Small intestine (tissue), 7 donors: Measurements from ENCODE around the gene OTOGL. TPM values are rescaled to one million over a fixed set of nuclear protein-coding genes. Genes with fewer than 3 reads are reported as not detected.
A peak's percentile ranks its signal among the peaks of the same experiment; 100 is the strongest.
"Not testable (repeated sequence)": the region's sequence is repeated elsewhere in the genome, so short reads cannot be mapped to it uniquely, and the experiment has no call there.

Experiments used
- DNase-seq, 2 donors: peaks; one replicate each; pipeline versions ENCODE4 v3.0.0 to v3.0.0-alpha.2; 2013
- FAIRE-seq: peaks from 2 replicates; lab custom pipeline; 2012; peaks lifted over from hg19 to GRCh38; lab: Jason Lieb, UNC
- H3K27ac ChIP-seq, 3 donors: one replicate each; pipeline ENCODE4 v1.5.1; 2013; ENCODE audit warnings: low read length in 2 of 3, mild to moderate bottlenecking in 2 of 3, control low read depth in 1 of 3, inconsistent platforms in 1 of 3, low read depth in 1 of 3, moderate library complexity in 1 of 3
- H3K27me3 ChIP-seq, 3 donors: one replicate each; pipeline ENCODE4 v1.6.1; 2013; ENCODE audit warnings: low read length in 3 of 3, inconsistent platforms in 1 of 3; ENCODE audit not compliant: control insufficient read depth in 3 of 3, insufficient read depth in 3 of 3
- H3K36me3 ChIP-seq, 3 donors: one replicate each; pipeline ENCODE4 v1.6.1; 2013; ENCODE audit warnings: low read length in 3 of 3, inconsistent platforms in 1 of 3, low read depth in 1 of 3, mild to moderate bottlenecking in 1 of 3, moderate library complexity in 1 of 3; ENCODE audit not compliant: control insufficient read depth in 3 of 3, insufficient read depth in 2 of 3
- H3K4me1 ChIP-seq, 3 donors: one replicate each; pipeline ENCODE4 v1.6.1; 2013; ENCODE audit warnings: low read length in 2 of 3, inconsistent platforms in 1 of 3, low read depth in 1 of 3, mild to moderate bottlenecking in 1 of 3, moderate library complexity in 1 of 3; ENCODE audit not compliant: control insufficient read depth in 3 of 3, insufficient read depth in 2 of 3
- H3K4me3 ChIP-seq, 3 donors: one replicate each; pipeline ENCODE4 v1.5.1; 2013; ENCODE audit warnings: low read length in 3 of 3, control low read depth in 1 of 3, inconsistent platforms in 1 of 3, low read depth in 1 of 3, mild to moderate bottlenecking in 1 of 3, moderate library complexity in 1 of 3
- H3K9me3 ChIP-seq, 2 donors: one replicate each; pipeline ENCODE4 v1.6.1; 2013; ENCODE audit warnings: low read depth in 1 of 2, low read length in 1 of 2; ENCODE audit not compliant: control insufficient read depth in 2 of 2, insufficient read depth in 1 of 2
- WGBS, 3 donors: extraction: QIAGEN DNeasy Blood & Tissue Kit; methylation state at CpG; one replicate each; pipeline ENCODE4 v1.1.7; 2013; 5-methylcytosine and 5-hydroxymethylcytosine counted together
- polyA plus RNA-seq, 4 donors: library from polyadenylated mRNA; stranded (reverse) in 3 of 4; unstranded in 1 of 4; fragments of 200-250 nt in 3 of 4; fragments of 120-200 nt in 1 of 4; gene quantifications; one replicate each; pipeline versions ENCODE4 v1.2.1 to v1.2.3, GENCODE V29; 2013
- donor health status: healthy with polysubstance abuse.
- donor health status: control.
- donor health status: control.
- donor health status: Bipolar disorder and iron deficiency.
- donor health status: healthy.

OTOGL gene
- polyA plus RNA-seq, 4 donors = 0.09 to 0.44 TPM; not detected in 2

- WGBS, 3 donors = 21 to 50% (median 32%) methylated on average over 1 of the region's 1 CpG
- DNase-seq = no peak
Measured at GRCh38 chr12:80242321-80242720, 143.0 kb downstream of the OTOGL start.

DNA sequence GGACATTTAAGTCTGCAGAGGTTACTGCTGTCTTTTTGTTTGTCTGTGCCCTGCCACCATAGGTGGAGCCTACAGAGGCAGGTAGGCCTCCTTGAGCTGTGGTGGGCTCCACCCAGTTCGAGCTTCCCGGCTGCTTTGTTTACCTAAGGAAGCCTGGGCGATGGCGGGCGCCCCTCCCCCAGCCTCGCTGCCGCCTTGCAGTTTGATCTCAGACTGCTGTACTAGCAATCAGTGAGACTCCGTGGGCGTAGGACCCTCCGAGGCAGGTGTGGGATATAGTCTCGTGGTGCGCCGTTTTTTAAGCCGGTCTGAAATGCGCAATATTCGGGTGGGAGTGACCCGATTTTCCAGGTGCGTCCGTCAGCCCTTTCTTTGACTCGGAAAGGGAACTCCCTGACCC, 150.2 kb downstream of the OTOGL start:
- not testable (repeated sequence) for H3K36me3 ChIP-seq, H3K27me3 ChIP-seq, H3K4me1 ChIP-seq, H3K9me3 ChIP-seq, DNase-seq, H3K27ac ChIP-seq, H3K4me3 ChIP-seq, FAIRE-seq
- 58 to 70% (median 62%) methylated on average over 15 to 20 of the region's 20 CpGs for WGBS, 3 donors

More at GRCh38 chr12:80242321-80242720, 143.0 kb downstream of the OTOGL start:
- Histone ChIP-seq H3K36me3 (no peaks in the 10 kb centered on the region), H3K4me3 (no peak overlapping the region), H3K27ac (no peak overlapping the region), H3K9me3 (no peaks in the 10 kb centered on the region), H3K27me3 (no peaks in the 10 kb centered on the region), H3K4me1 (no peaks in the 10 kb centered on the region)
- FAIRE-seq = no peak

DNA sequence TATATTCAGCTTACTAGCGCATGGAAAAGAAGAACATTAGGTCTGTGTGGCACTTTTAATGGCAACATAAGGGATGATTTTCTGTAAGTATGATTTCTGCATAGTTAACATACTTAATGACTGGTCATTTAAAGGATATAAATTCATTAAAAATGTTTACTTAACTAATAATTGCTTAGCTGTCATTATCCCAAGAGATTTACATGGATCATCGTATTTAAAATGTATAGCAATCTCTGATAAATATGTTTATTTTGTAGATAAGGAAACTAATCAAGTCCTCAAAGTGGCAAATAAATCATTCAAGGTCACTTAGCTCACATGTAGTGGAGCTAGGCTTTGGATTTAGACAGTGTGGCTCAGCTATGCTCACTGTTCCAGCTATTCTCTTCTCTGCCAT, 158.6 kb downstream of the OTOGL start:
- FAIRE-seq (no peak), DNase-seq (peak in 1 of 2 donors; percentile 12)

GRCh38 chr12:80260269-80260668, 160.9 kb downstream of the OTOGL start:
- H3K9me3 ChIP-seq = no peaks in the 10 kb centered on the region
- FAIRE-seq = no peak
- H3K4me1 ChIP-seq = no peaks in the 10 kb centered on the region
- no peaks in the 10 kb centered on the region for H3K36me3 ChIP-seq
- H3K27ac ChIP-seq = no peak overlapping the region
- no peak overlapping the region for H3K4me3 ChIP-seq
- H3K27me3 ChIP-seq = no peaks in the 10 kb centered on the region
- 32 to 50% (median 41%) methylated on average over 4 of the region's 4 CpGs for WGBS, 3 donors
- DNase-seq = no peak

More for the DNA sequence above, 158.6 kb downstream of the OTOGL start:
- H3K9me3 ChIP-seq = no peaks in the 10 kb centered on the region
- H3K4me1 ChIP-seq = no peaks in the 10 kb centered on the region
- WGBS, 3 donors = 18 to 59% (median 40%) methylated on average over 2 of the region's 2 CpGs
- no peak overlapping the region for H3K4me3 ChIP-seq
- H3K27me3 ChIP-seq = no peaks in the 10 kb centered on the region
- no peak overlapping the region for H3K27ac ChIP-seq
- no peaks in the 10 kb centered on the region for H3K36me3 ChIP-seq

- DNase-seq (no peak), FAIRE-seq (no peak)
- H3K27ac ChIP-seq = no peak overlapping the region
- H3K9me3 ChIP-seq = no peaks in the 10 kb centered on the region
- H3K27me3 ChIP-seq = no peaks in the 10 kb centered on the region
- H3K36me3 ChIP-seq = no peaks in the 10 kb centered on the region
- H3K4me3 ChIP-seq = no peak overlapping the region
- WGBS, 3 donors = 72 to 80% (median 79%) methylated on average over 3 of the region's 3 CpGs
- H3K4me1 ChIP-seq = no peaks in the 10 kb centered on the region
Measured at GRCh38 chr12:80261403-80261802, 162.1 kb downstream of the OTOGL start.

DNA sequence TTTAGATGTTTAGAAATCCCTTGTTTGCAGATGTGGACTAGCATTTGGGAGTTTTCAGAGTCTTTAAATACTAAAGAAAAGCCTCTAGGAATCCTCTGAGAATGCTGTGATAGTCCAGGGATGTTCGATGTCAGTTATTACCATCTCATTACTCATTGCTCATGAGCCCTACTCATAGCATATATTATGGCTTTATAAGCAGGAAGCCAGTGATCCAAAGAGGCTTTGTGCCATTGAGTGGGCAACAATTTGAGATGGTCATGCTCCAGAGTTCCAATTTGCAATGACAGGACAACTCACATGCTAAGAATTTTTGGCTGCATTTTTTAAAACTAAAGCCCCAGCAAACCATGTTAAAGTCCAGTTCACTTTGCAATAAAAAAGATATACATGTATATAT, 163.0 kb downstream of the OTOGL start:
- FAIRE-seq = no peak
- 74 to 86% (median 84%) methylated on average over 1 of the region's 1 CpG for WGBS, 3 donors

GRCh38 chr12:80262771-80263170, 163.4 kb downstream of the OTOGL start:
- DNase-seq = no peak
- Histone ChIP-seq H3K27me3 (no peaks in the 10 kb centered on the region), H3K4me1 (no peaks in the 10 kb centered on the region), H3K27ac (no peak overlapping the region), H3K4me3 (no peak overlapping the region), H3K36me3 (no peaks in the 10 kb centered on the region), H3K9me3 (no peaks in the 10 kb centered on the region)
- 53 to 67% (median 57%) methylated on average over 4 of the region's 4 CpGs for WGBS, 3 donors
- FAIRE-seq = no peak

More for the DNA sequence above, 163.0 kb downstream of the OTOGL start:
- DNase-seq = no peak
- Histone ChIP-seq H3K4me1 (no peaks in the 10 kb centered on the region), H3K27ac (no peak overlapping the region), H3K9me3 (no peaks in the 10 kb centered on the region), H3K4me3 (no peak overlapping the region), H3K36me3 (no peaks in the 10 kb centered on the region), H3K27me3 (no peaks in the 10 kb centered on the region)

GRCh38 chr12:80264386-80264785, 165.0 kb downstream of the OTOGL start:
- DNase-seq (no peak), FAIRE-seq (no peak)
- no peaks in the 10 kb centered on the region for H3K4me1 ChIP-seq
- H3K27ac ChIP-seq = no peak overlapping the region
- no peaks in the 10 kb centered on the region for H3K9me3 ChIP-seq
- no peaks in the 10 kb centered on the region for H3K36me3 ChIP-seq
- H3K27me3 ChIP-seq = no peaks in the 10 kb centered on the region
- no peak overlapping the region for H3K4me3 ChIP-seq

DNA sequence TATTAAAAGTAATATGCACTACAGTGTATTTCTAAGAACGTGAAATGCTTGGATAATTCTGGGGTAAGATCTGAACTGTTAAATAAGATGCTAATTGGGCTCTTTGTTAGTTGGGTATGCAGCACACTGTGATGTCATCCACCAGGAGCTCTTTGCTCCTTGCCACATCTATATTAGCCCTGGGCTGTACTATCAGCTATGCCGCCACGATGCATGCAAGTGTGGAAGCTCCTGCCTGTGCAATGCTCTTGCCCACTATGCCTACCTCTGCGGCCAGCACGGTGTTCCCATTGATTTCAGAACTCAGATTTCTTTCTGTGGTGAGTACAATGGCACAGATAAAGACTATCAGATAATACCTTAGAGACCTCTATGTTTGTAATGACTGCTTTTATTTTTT, 165.6 kb downstream of the OTOGL start:
- WGBS, 3 donors = 74 to 86% (median 80%) methylated on average over 5 of the region's 5 CpGs
- FAIRE-seq (no peak), DNase-seq (no peak)

More for the DNA sequence above, 165.6 kb downstream of the OTOGL start:
- Histone ChIP-seq H3K4me1 (no peaks in the 10 kb centered on the region), H3K4me3 (no peak overlapping the region), H3K27me3 (no peaks in the 10 kb centered on the region), H3K27ac (no peak overlapping the region), H3K36me3 (no peaks in the 10 kb centered on the region), H3K9me3 (no peaks in the 10 kb centered on the region)
